Lower leg skin (tissue), 4 donors: ENCODE results near the gene NCAPG2. TPM values are rescaled to one million over a fixed set of nuclear protein-coding genes. Genes with fewer than 3 reads are reported as not detected.
A peak's percentile ranks its signal among the peaks of the same experiment; 100 is the strongest.

Experiments used
- DNase-seq, 2 donors: peaks; one replicate each; pipeline ENCODE4 v3.0.0-alpha.2; 2019; ENCODE audit warnings: low spot score in 2 of 2
- H3K4me3 ChIP-seq: fragments of 200-600 bp; sonication (generic); 2 replicates; pipeline ENCODE4 v1.5.1; 2017; ENCODE audit warnings: mild to moderate bottlenecking, low read depth; ENCODE audit not compliant: poor library complexity, severe bottlenecking
- CTCF ChIP-seq, 3 donors: fragments of 450-650 bp; IDR thresholded peaks; one replicate each; pipeline ENCODE4 v1.5.1; 2016; ENCODE audit warnings: antibody characterized with exemption in 3 of 3, mild to moderate bottlenecking in 3 of 3, moderate library complexity in 2 of 3
- POLR2A ChIP-seq, 2 donors: fragments of 450-650 bp; IDR thresholded peaks; one replicate each; pipeline ENCODE4 v1.6.1; 2016 to 2017; ENCODE audit warnings: antibody characterized with exemption in 2 of 2, mild to moderate bottlenecking in 1 of 2, moderate library complexity in 1 of 2
- WGBS, 2 donors: methylation state at CpG; one replicate each; pipeline ENCODE4 v1.1.5; 2018; 5-methylcytosine and 5-hydroxymethylcytosine counted together
- intact Hi-C: fragments of 100-400 bp; cut with DNase I; formaldehyde crosslinking; loops from one replicate; pipeline ENCODE4 v1.15.0; 2023; ENCODE audit warnings: low total_unique reads
- total RNA-seq, 4 donors: library from RNA; depleted of rRNA; stranded (reverse); fragments of >200 nt; gene quantifications; one replicate each; pipeline ENCODE4 v1.1.0, GENCODE V29; 2016

Gene NCAPG2
- total RNA-seq, 4 donors from 2014 or later: 5.2 to 9.7 (median 6.1) TPM

DNA sequence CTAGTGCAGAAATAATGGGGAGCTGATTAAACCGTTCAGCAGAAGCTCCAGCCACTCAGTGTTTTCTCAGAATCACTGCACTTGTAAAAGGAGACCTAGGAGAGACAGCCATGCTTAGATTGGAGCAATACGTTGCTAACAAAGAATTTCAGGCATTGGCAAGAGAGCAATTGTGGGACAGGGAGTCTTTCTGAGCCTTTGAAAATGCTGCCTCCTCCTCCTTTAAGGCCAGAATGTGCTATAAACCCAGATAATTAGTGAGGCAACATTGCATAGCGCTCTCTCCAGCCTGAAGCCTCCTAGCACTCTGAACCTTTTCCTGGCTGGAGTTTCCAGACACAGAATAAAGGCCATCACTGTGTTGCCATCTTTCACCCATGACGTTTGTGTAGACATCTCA is 98.5 kb downstream of the NCAPG2 start:
- TF ChIP-seq CTCF (IDR thresholded peaks at IDR 0.05): no peak
- intact Hi-C loops: no loop called here
- no peak overlapping the region for H3K4me3 ChIP-seq
- DNase-seq: no peak
- WGBS, 2 donors: 75% methylated on average over 4 of the region's 4 CpGs

DNA sequence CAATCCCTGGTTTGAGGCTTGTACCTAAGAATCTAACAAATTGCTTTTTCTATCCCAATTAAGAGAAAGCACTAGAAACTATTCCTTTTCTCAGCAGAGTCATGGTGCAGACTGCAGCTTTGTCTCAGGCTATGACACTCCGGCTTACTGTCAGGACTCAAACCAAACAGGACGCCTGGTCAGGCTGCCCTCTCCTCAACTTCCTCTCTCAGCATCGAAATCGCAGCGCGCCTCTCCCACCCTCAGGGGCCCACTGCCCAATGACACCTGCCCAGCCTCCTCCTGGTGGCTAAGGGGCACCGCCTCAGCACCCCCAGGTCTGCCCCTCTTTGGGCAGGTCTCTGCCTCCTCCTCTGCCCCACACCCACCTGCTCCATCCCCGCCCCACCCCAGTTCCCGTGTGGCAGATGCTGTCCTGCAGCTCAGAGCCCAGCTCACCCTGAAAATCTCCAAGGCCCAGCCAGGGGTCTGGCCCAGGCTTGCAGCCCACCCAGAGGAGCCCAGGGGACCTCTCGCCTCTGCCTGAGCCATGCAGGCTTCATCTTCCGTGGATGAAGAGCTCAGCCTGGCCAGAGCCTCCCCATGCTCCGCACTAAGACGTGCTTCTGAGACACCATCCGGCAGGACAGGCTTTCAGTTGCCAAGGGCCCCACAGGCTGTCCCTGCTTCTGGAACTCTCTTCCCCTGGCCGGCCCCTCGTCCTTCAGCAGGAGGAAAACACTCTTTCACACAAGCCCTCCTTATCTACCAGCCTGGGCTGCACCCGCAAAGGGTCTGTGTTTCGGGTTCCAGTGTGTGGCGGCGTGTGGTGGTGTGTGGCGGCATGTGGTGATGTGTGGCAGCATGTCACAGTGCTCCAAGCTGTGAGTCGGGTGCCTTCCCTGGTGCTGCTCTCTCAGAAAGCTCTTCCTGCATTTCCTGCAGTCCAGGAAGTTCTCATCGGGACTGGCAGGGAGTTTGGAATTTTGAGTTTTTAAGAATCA is 100.5 kb downstream of the NCAPG2 start:
- no peak for TF ChIP-seq POLR2A (IDR thresholded peaks at IDR 0.05)
- TF ChIP-seq CTCF (IDR thresholded peaks at IDR 0.05): no peak
- intact Hi-C loops: no loop called here
- no peak overlapping the region for H3K4me3 ChIP-seq
- DNase-seq: peak in 1 of 2 donors; percentile 50
- WGBS, 2 donors: 91 to 95% methylated on average over 23 of the region's 23 CpGs

DNA sequence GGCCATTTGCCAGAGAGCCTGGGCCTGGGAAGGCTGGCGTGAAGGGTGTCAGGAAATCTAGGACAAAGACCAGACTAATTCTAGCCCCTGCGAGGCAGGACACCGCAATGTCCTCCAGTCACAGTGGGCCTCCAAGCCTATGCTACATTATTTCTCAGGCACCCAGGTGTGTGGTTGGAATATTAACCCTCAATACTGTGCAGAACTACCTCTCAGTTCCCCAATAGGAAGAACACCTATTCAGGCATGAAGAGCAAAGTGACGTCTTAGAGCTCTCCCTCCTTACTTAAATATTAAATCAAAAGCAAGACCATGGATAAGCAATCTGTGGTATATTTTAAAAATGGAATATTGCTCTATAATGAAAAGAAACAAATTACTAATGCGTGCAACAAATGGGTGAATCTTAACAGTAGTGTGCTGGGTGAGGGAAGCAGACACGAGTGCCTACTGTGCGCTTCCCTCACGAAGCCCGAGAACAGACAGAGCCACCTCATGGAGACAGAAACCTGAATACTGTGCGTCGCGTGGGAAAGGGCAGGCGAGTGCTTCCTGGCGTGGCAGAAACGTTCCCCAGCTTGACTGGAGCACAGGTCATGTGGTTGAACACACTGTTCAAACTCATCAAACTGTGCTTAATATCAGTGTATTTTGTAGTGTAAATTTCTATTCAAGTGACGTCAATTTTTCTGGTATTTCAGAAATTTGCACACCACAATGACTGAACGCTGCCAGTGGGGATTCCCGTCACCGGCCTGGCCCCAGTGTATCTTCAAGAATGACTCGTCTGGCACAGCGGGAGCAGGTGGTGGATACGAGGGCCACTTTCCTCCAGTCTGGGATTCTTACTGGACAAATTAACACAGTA is 101.5 kb downstream of the NCAPG2 start:
- peak in 1 of 2 donors; percentile 21 for DNase-seq
- WGBS, 2 donors: 88 to 91% methylated on average over 22 of the region's 22 CpGs
- H3K4me3 ChIP-seq: no peak overlapping the region
- TF ChIP-seq POLR2A (IDR thresholded peaks at IDR 0.05) (no peak), CTCF (IDR thresholded peaks at IDR 0.05) (no peak)
- intact Hi-C loops: no loop called here

GRCh38 chr7:158602041-158602440 is 102.6 kb downstream of the NCAPG2 start:
- no peak overlapping the region for H3K4me3 ChIP-seq
- 96 to 97% methylated on average over 7 of the region's 7 CpGs for WGBS, 2 donors
- DNase-seq: peak in 1 of 2 donors; percentile 50
- TF ChIP-seq POLR2A (IDR thresholded peaks at IDR 0.05): no peak
- no peak for TF ChIP-seq CTCF (IDR thresholded peaks at IDR 0.05)
- intact Hi-C loops: no loop called here

- TF ChIP-seq CTCF (IDR thresholded peaks at IDR 0.05) (no peak), POLR2A (IDR thresholded peaks at IDR 0.05) (no peak)
- H3K4me3 ChIP-seq: no peak overlapping the region
- intact Hi-C loops: no loop called here
- WGBS, 2 donors: 57 to 64% methylated on average over 1 of the region's 1 CpG
- no peak for DNase-seq
Measured at GRCh38 chr7:158601090-158601489, 103.5 kb downstream of the NCAPG2 start.
